SW480 (cell line): ENCODE data around the gene NACC1.

Experiments
- DNase-seq: peaks from one replicate; pipeline ENCODE4 v3.0.0-alpha.2; 2016; ENCODE audit warnings: low spot score

The NACC1 gene

DNA sequence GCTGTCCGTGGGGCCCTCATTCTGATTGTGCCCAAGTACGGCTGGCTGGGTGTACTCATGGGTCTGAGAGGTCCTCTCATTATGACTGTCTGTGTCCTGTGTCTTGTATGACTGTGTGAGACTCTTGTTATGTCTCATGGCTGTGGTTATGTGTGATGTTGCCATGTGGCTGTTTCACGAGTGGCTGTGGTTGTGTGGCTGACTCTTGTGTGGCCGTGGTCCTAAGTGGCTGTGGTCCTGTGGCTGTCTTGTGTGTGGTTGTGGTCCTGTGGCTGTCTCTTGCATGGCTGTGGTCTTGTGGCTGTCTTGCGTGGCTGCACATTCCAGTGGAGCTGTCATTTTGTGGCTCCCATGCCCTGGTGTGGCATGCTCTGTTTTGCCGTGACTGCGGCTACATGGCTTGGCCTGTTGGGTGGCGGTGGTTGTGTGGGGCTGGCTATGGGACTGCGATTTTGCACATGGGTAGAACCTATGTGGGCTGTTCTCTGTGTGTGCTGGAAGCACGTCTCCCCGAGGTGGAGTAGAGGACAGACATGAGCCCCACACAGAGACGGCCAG is 18.0 kb upstream of the NACC1 start:
- no peak for DNase-seq

DNA sequence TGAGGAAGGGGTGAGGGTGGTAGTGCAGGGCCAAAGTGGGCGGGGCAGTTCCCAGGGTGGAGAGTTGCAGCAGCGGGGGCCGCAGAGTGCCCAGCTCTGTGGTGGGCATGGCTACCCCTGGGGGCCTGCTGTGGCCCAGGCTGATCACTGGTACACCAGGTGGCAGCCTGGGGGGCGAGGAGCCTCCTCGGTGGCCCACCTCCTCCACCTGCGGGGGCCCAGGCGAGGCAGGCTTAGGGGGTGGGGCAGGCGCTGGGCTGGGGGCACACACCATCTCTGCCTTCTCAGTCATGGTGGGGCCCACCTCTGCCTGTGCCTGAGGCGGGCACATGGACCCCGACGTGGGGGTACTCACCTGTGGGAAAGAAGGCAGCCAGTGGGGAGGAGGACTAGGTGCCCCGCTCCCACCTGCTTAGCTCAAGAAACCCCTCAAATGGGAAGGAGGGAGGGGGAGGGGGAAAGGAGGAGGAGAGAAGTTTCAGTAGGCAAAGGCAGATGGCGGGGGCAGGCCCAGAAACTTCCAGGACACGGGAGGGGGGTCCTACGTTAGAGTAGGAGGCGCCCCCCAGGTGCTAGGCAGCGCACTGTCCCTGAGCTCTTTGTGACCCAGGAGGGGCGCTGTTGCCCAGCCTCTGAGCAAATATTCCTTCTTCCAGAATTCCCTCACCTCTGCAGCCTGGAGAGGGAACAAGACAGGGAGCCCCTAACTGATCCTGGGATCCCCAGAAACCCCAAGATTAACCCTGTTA is 17.0 kb upstream of the NACC1 start:
- no peak for DNase-seq

DNA sequence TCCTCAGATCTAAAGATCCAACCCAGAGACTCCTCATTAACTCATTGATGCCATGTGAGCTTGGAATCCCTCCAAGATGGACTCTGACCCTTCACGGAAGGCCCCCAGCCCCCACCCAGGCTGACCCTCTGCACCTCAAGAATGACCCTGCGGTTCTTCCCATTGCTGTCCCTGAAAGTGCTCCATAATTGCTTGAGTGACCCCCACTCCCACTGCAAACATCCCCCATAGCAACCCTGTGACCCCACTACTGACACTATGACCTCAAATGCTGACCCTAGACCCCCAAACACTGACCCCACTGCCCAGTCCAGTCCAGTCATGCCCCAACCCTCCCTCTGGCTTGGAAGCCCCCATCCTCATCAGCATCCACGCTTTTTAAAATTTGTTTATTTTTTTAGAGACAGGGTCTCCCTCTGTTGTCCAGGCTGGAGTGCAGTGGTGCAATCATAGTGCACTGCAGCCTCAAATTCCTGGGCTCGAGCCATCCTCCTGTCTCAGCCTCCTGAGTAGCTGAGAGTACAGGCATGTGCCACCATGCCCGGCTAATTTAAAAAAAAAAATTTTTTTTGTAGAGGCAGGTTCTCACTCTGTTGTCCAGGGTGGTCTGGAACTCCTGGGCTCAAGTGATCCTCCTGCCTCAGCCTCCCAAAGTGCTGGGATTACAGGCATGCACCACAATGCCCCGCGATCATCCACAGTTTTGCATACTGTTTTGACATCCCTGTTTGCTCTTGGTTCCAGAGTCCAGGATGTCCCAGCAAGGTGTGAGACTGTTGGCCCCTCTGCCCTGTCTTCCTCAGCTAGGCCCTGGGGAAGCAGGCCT is 16.3 kb upstream of the NACC1 start:
- no peak for DNase-seq

DNA sequence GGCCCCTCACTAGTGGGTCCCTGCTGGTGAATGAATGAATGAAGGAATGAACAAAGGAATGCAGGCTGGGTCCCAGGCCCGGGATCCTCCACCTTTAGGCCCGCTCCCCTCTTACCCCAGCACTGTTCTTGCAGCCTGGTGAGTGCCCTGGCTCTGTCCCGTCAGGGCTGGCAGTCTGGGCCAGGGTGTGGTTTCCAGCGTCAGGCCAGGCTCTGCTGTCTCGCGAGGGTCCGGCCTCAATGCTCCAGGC is 15.7 kb upstream of the NACC1 start:
- no peak for DNase-seq

DNA sequence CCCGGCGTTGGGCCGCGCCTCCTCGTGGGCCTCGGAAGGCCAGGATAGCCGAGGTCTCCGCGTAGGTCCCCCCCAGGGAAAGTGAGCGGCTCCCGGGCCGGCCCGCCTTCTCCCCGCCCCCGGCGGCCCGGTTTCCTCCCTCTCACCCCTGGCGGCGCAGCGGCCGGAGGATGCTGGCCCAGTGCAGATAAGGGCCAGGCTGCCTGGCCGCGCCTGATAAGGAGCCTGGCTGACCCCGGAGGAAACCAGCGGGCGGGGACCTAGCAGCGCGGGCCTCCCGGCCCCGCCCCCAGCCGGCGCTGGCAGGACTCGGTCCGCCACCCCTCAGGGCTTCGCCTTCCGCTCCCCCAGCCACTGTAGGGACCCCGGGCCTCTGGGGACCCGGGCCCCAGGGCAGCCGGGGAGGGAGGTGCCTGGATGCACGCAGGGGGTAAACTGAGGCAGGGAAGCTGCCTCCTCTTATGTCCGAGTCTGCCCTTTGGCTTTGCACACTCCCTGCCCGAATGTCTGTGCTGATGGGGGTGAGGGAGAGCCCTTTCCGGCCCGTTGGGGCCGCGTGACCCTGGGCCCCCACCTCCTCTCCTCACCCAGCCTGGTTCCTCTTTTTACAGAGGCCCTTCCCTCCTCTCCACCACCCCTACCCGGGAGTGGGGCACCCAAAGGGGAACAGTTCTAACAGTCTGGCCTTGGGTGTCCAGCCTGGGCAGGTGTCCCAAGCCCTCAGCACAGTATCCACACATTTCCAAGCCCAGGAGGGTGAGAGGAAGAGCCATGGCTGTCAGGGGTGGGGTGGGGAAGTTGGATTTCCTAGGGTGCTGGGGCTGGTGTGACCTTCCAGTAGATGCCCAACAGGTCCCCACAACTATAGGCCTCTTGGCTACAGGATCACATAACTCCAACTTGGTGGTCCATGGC is 15.1 kb upstream of the NACC1 start, which contains the start of gene LYL1:
TSS of gene LYL1 (minus strand) at position 193 of the 915 bp plus-strand sequence. CDS start 1,687 bp downstream, outside the sequence.
- DNase-seq, result peak; percentile 34

DNA sequence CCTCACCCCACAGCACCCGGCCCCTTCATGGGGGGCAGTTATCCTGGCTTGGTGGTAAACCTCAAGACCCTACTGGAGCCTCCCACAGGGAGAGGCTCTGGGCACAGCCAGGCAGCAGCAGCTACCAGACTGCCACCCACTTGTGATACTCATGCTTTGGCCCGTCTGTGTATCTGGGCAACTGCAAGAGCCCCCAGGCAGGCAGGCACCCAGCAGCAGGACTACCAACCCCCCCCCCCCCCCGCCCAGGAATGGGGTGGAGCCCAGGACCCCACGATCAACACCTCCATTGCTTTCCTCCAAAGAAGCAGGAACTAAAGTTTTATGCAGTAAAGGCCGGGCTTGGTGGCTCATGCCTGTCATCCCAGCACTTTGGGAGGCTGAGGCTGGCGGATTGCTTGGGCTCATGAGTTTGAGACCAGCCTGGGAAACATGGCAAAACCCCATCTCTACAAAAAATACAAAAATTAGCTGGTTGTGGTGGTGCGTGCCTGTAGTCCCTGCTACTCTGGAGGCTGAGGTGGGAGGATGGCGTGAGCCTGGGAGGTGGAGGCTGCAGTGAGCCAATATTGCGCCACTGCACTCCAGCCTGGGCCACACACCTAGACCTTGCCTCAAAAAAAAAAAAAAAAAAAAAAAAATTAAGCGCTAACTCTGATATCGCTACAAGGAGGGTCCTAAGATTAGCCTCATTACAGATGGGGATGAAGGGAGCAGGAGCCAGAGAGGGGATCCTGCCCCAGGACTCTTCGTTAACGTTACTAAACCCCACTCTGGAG is 14.3 kb upstream of the NACC1 start:
- no peak for DNase-seq

DNA sequence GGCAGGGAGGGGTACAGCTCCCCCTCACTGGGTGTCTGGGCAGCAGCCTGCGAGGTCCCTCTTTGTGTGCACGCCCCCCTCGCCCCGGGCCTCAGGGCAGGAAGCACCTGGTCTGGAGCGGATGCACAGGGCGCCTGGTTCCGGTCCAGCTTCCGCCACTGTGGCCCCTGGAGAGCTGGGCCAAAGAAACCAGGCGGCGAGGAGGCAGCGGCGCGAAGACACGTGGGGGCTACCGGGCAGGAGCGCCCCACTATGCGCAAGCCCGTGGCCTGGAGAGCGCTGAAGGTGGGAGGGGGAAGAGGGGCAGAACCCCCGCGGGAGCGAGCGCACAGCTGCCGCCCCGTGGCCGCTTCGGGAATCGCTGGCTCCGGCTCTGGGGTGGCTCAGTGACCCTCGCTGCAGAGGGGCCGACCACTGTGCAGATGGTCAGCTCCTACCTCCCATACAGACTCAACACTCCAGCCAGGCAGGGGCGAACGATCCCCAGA is 13.7 kb upstream of the NACC1 start:
- no peak for DNase-seq

DNA sequence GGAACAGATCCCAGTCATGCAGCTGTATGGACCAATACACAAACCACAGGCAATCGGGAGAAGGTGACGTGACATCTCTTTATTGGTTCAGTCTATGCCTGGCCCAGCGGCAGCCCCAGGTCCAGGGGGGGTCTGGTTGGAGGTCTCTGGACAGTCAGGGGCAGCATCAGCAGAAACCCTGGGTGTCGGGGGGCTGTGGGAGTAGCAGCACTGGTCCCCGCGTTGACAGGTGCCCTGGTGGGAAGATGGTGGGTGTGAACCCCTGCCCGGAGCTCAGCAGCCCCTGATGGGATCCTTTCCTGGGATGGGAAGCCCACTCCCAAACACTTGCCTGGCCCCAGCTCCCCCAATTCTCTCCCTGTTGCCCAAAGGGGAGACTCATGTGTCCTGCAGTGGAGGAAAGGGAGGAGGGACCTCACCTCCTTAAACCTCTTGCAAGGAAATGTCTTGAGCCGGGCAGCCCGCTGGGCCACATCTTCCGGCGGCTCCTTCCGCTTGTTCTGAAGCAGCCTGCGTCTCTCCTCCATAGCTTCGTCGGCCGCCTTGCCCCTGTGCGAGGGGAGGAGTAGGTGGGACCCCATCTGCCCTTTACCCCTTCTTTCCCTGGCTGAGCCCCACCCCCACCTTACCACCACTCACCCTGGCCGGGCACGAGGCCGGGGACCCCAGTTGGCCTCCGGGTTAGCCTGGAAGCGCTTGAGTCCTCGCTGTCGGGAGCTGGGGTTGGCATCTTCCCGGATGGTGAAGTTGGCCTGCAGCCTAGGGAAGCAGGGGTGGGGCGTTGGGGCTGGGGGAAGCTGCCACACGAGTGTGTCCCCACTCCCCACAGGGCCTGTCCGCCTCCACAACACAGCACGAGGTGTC is 13.0 kb upstream of the NACC1 start:
- no peak for DNase-seq

DNA sequence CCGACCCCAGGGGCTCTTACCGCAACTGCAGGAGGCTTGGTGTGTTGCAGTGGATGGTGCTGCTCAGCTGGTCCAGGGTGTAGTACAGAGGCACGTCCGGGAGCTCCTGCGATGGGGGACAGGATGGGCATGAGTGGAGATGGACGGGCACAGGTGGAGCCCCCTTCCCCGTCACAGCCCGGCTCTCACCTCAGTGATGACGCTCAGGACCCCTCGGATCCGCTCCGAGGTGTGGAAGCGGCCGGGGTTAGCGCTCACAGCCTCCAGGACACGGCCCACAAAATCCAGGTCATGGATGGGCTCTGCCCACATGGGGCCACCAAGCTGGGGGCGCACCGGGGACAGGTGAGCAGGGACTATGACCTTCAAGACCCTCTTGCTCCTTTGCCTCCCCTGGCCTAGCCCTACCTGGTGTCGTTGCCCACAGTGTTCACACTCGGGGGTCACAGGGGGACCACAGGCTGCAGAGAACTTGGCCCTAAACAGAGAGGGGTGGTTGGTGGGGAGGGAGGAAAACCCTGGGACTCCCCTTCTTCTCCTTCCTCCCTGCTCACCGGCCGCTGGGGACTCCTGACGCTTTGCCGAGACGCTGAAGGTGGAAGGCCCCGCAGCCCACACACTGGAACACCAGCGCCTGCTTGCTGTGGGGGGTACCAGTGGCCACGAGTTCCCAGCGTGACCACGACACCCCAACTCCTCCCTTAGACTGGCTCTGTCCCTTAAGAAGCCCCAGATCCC is 8.5 kb upstream of the NACC1 start:
- DNase-seq, result no peak

DNA sequence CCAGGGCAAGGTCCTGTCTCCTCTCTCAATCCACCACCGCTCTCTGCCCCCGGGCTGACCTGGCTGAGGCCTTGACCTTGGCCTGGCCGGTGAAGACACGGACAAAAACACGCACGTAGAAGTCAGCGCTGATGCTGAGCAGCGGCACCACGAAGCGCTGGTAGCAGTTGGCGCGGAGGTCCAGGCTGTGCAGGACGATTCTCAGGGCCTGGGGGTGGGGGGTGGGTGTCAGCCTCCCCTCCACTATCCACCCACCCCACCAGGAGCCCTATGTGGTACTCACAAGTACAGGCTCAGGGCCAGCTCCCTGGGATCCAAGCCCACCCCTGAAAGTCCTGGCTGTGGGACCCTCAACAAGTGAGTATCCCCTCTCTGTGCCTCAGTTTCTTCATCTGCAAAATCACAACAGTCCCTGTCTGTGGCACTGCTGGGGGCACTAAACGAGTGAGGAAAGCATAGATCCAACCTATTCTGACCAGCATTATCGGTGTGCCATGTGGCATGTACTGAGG is 7.9 kb upstream of the NACC1 start:
- DNase-seq, result no peak

DNA sequence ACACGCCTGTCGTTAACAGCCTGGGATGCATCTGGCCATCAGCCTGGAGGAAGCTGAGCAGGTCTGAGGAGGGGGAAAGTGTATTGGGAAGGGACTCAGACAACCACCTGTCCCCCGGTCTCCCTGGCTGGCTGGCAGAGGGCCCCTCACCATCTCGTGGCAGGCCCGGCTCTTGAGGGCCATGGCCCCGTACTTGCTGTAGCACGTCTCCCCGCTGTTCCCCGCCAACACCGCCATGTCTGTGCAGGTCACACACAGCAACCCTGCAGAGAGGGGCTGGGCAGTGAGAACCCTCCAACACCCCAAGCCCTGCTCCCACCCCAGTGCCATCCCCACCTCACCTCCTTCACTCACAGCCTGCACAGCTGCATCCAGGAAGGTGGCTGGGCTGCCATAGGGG is 5.5 kb upstream of the NACC1 start:
- DNase-seq, result no peak

DNA sequence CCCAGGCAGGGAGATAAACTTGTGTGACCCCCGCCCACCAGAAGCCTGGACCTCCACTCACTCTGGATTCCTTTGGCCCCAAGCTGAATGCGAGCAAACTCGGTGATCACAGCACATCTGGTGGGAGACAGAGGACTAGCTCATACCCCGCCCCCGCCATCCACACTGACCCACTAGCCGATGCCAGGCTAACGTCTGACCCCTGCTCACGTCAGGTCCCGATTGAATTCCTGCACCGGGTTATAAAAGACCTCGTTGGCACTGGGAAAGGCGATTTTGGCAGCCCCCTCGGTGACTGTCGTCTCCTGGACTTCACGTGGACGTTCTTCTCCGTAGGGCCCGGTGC is 2.2 kb upstream of the NACC1 start:
- DNase-seq, result no peak

DNA sequence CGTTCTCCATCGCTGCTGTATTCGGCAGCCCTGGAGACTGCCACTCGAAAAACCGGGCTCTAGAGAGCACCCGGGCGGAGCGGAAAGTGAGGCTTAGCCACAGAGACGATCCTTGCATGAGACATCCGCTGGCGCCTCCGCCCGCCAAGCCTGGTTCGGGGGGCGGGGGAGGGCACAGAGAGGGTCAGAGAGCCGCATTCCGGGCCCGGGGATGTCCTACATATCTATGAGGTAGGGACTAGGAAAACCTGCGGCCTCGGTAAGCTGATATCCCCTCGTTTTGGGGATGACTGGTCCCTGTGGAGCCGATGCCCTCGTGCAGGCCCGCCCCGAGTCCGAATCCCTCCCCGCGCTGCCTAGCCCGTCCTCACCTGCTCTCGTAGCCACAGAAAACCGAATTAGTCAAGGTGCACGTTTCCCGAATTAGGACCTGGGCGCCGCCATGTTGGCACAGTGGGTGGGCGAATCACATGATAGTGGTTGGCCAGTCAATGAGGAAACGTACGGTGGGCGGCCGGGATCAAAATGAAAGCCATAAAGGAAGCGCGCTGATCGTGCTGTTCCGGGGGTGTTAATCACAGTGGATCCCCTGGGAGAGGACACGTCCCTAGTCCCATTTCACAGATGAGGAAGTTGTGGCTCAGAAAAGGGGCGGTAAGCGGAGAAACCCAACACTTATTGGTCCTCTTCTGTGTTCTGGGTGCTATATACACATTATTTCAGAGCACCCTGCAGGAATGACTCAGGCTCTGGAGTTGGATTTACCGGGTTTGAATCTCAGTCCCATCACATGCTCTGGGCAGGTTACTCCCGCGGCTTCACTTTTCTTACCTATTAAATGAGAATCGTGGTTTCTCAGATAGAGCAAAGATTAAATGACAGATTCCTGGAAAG is 1.5 kb upstream of the NACC1 start, which contains the start of gene TRMT1:
TSS of gene TRMT1 (minus strand) at position 459 of the 894 bp plus-strand sequence. CDS start at position 118, 341 bp downstream.
- DNase-seq, result peak; percentile 95

DNA sequence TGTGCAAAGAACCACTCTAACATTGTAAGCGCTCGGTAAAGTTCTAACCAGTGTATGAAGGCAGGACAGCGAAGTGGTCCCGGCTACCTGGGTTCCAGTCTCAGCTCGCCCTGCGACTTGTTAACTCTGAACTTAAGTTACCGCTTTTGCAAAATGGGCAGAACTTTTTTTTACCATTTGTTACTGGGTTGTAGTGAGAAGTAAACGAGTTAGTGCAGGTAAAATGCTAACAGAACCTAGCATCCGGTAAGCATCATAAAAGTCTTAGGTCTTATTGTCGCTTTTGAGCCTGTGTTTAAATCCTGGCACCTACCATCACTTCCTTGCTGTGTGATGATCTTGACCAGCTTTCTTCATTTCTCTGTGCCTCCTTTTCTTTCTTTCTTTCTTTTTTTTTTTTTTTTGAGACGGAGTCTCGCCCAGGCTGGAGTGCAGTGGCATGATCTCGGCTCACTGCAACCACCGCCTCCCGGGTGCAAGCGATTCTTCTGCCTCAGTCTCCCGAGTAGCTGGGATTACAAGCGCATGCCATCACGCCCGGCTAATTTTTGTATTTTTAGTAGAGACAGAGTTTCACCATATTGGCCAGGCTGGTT is 790 bp upstream of the NACC1 start:
- DNase-seq, result no peak

DNA sequence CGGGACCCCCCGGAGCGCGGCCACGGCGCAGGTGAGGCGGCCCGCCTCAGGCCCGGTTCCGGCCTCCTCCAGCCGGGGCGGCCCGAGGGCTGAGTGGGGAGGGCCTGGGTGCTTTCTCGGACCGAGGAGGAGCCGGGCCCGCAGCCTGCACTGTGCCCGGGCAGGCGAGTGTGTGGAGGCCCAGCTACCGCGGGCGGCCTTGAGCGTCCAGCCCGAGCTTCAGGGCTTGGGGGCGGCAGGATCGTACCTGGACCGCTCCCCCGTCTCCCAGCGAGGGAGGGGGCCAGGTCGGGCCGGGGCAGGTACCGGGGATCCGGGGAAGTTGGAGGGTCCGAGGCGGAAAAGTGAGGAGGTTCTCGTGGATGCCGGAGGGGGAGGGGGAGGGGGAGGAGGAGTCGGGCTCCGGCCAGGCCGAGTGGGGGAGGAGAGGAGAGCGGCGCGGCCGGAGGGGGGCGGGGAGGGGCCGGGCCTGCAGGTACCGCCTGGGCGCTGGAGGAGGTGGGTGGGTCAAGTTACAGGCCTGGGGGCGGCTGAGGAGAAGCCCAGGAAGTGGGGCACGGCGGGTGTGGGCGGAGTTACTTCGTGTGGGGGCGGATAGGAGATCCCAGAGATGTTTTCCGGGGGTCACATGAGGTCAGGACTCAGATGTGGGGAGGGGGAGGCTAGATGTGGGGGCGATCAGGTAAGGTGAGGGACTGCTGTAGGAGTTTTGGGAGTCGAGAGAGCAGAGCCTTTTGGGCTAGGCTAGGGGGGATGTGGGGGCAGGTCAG is 545 bp downstream of the NACC1 start:
- peak; percentile 43 for DNase-seq

DNA sequence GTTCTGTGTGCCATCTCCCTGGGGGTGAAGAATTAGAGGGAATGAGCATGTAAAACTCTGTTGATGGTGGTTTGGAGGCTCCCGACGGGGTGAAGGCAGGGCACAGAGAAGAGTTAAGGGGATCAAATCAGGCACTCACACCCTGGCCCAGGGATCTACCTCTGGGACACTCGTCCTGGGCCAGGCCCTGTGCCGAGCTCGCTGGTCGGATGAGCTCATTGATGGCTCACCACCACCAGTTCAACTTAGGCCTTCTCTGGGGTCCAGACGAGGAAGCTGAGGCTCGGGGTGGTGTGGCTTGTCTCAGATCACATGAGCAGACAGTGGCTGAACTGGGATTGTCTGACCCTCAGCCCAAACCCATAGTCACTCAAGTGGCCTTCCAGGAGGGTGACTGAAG is 1.6 kb downstream of the NACC1 start:
- no peak for DNase-seq

DNA sequence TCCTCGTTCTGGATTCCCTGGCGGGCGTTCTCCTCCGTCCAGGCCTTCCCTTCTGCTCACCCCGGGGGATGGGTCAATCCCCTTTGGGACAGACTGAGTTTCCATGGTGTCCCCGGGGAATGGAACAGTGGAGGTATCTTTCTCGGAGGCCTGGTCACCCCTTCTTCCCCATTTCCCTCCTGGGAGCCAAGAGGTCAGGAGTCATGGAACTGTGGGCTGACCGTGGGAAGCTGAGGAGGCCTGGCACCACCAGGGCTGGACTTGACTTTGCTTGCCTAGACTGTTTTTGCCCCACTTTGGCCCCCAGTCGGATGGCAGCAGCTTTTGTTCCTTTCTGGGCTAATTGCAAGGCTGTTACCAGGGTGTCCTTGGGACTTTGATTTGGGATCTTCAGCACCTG is 2.0 kb downstream of the NACC1 start:
- no peak for DNase-seq
